Keratinocyte (primary cell): ENCODE measurements around the gene TNIK. TPM values are rescaled to one million over a fixed set of nuclear protein-coding genes. Genes with fewer than 3 reads are reported as not detected.

ENCODE experiments used
- DNase-seq: peaks from one replicate; pipeline ENCODE4 v3.0.0-alpha.2; 2011; ENCODE audit warnings: low read depth, missing footprints, low spot score
- FAIRE-seq: peaks from 2 replicates; lab custom pipeline; 2011; peaks lifted over from hg19 to GRCh38; lab: Jason Lieb, UNC
- H2AFZ ChIP-seq: 2 replicates; pipeline ENCODE4 v1.6.0; 2012; ENCODE audit warnings: low read length, control low read depth, inconsistent platforms; ENCODE audit not compliant: control insufficient read depth
- H3K27ac ChIP-seq: 2 replicates; pipeline ENCODE4 v1.5.1; 2011; ENCODE audit warnings: low read length; ENCODE audit not compliant: control insufficient read depth, insufficient read depth
- H3K27me3 ChIP-seq: 3 replicates; pipeline ENCODE4 v1.6.0; 2011; ENCODE audit warnings: low read length; ENCODE audit not compliant: control insufficient read depth, insufficient read depth; ENCODE audit errors: extremely low read depth
- H3K36me3 ChIP-seq, 2 experiments: 2 replicates in 1 of 2; 3 replicates in 1 of 2; pipeline ENCODE4 v1.5.1; 2011; ENCODE audit warnings: low read length in 2 of 2, mild to moderate bottlenecking in 1 of 2; ENCODE audit not compliant: control insufficient read depth in 2 of 2, insufficient read depth in 2 of 2; ENCODE audit errors: extremely low read depth in 1 of 2
- H3K4me1 ChIP-seq: 3 replicates; pipeline ENCODE4 v1.5.1; 2011; ENCODE audit warnings: low read length; ENCODE audit not compliant: control insufficient read depth, insufficient read depth; ENCODE audit errors: extremely low read depth
- H3K4me2 ChIP-seq: 3 replicates; pipeline ENCODE4 v1.6.0; 2011; ENCODE audit warnings: low read depth, low read length; ENCODE audit not compliant: control insufficient read depth, insufficient read depth; ENCODE audit errors: extremely low read depth
- H3K4me3 ChIP-seq, 3 experiments: fragments of 200-600 bp in 1 of 3; sonication (generic) in 1 of 3; 2 replicates in 2 of 3; 3 replicates in 1 of 3; pipeline ENCODE4 v1.5.1; 2011 to 2016; ENCODE audit warnings: low read length in 3 of 3, mild to moderate bottlenecking in 3 of 3, control low read depth in 2 of 3, inconsistent platforms in 1 of 3, low read depth in 1 of 3, mixed read lengths in 1 of 3, mixed run types in 1 of 3, moderate library complexity in 1 of 3; ENCODE audit not compliant: control insufficient read depth in 2 of 3, insufficient read depth in 2 of 3; ENCODE audit errors: extremely low read depth in 1 of 3
- H3K79me2 ChIP-seq: 2 replicates; pipeline ENCODE4 v1.6.0; 2012; ENCODE audit warnings: low read length; ENCODE audit not compliant: control insufficient read depth, insufficient read depth
- H3K9ac ChIP-seq: 3 replicates; pipeline ENCODE4 v1.6.0; 2011; ENCODE audit warnings: low read length; ENCODE audit not compliant: control insufficient read depth, insufficient read depth; ENCODE audit errors: extremely low read depth
- H3K9me1 ChIP-seq: 3 replicates; pipeline ENCODE4 v1.6.0; 2011; ENCODE audit warnings: low read length; ENCODE audit not compliant: control insufficient read depth, insufficient read depth; ENCODE audit errors: extremely low read depth
- H3K9me3 ChIP-seq: 2 replicates; pipeline ENCODE4 v1.5.1; 2012; ENCODE audit warnings: low read depth, low read length; ENCODE audit not compliant: control insufficient read depth
- H4K20me1 ChIP-seq: 3 replicates; pipeline ENCODE4 v1.6.0; 2011; ENCODE audit warnings: low read length; ENCODE audit not compliant: control insufficient read depth, insufficient read depth; ENCODE audit errors: extremely low read depth
- CTCF ChIP-seq, 3 experiments: IDR thresholded peaks in 1 of 3; conservative IDR thresholded peaks in 1 of 3; optimal IDR thresholded peaks in 1 of 3; 2 replicates in 2 of 3; 3 replicates in 1 of 3; pipeline versions ENCODE3 to v1.5.1; 2011; ENCODE audit warnings: low read length in 3 of 3, mild to moderate bottlenecking in 3 of 3, moderate library complexity in 2 of 3, control low read depth in 1 of 3, inconsistent platforms in 1 of 3; ENCODE audit not compliant: insufficient read depth in 2 of 3; ENCODE audit errors: extremely low read depth in 1 of 3
- EZH2 ChIP-seq: IDR thresholded peaks from one replicate; pipeline ENCODE4 v1.6.1; 2012; ENCODE audit warnings: inconsistent platforms, mild to moderate bottlenecking, low read length, moderate library complexity
- dilution Hi-C: fragments of 300-500 bp; cut with MboI; formaldehyde crosslinking; loops from one replicate; pipeline ENCODE4 v1.7.0; 2020; ENCODE audit warnings: low sequenced_read_pairs; ENCODE audit not compliant: extremely low pct_ligation_motif_present
- polyA plus RNA-seq, 5 experiments: library from polyadenylated mRNA; depleted of rRNA in 3 of 5; stranded (reverse) in 3 of 5; stranded (forward) in 1 of 5; unstranded in 1 of 5; fragments of >200 nt; gene quantifications; 1 replicate in 1 of 5; 2 replicates in 3 of 5; 3 replicates in 1 of 5; pipeline versions ENCODE4 v1.2.1 to v1.2.3, GENCODE V29; 2011 to 2012; ENCODE audit warnings: missing spikeins in 2 of 5, low read depth in 1 of 5, low replicate concordance in 1 of 5

TNIK gene
- polyA plus RNA-seq, 1 donor (not counting 4 experiments of a cell fraction or from before 2014, with no cell fraction given), result 4.4 TPM

- no peak overlapping the region for H3K27ac ChIP-seq
- no peaks in the 10 kb centered on the region for H4K20me1 ChIP-seq
- no peak for TF ChIP-seq CTCF (optimal IDR thresholded peaks at IDR 0.05 in 1 of 3, IDR thresholded peaks at IDR 0.05 in 1 of 3, conservative IDR thresholded peaks at IDR 0.05 in 1 of 3; ENCODE audit: extremely low read depth in 1 of 3, insufficient read depth in 2 of 3, low read length in 3 of 3)
- no peak for TF ChIP-seq EZH2
- no peaks in the 10 kb centered on the region for H3K27me3 ChIP-seq
- H3K9ac ChIP-seq, result no peak overlapping the region
- DNase-seq, result no peak
- H2AFZ ChIP-seq, result no peak overlapping the region
- no peak for FAIRE-seq
- H3K9me3 ChIP-seq, result no peaks in the 10 kb centered on the region
- no peaks in the 10 kb centered on the region for H3K9me1 ChIP-seq
- dilution Hi-C loops, result no loop called here
- no peaks in the 10 kb centered on the region for H3K4me1 ChIP-seq
- no peak overlapping the region for H3K4me2 ChIP-seq
- H3K4me3 ChIP-seq, result no peak overlapping the region
- H3K79me2 ChIP-seq, result no peaks in the 10 kb centered on the region
- peaks cover 0 to 1% of the 10 kb centered on the region in 2 experiments for H3K36me3 ChIP-seq
These were observed 162.3 kb downstream of the TNIK start for GRCh38 chr3:171297951-171298350.

DNA sequence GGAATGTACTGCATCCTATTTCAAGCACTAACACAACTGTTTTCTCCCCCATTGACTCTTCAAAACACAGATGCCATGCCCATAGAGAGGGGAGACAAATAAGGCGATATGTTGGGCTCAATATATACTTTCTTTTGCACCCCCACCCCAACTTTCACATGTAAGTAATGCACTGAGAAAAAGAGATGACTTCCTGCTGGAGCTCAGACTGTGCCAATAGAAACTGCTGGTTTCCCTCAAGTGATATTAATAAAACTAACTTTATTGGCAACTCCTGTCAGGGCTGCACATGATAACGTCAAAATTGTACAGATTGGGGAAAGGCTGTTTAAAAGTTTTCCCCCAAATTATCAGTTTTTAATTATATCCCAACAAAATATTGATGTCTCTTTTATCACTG lies 163.0 kb downstream of the TNIK start:
- no peak for FAIRE-seq

More for the DNA sequence above, 163.0 kb downstream of the TNIK start:
- H3K36me3 ChIP-seq, result peaks cover 0 to 1% of the 10 kb centered on the region in 2 experiments
- no peaks in the 10 kb centered on the region for H4K20me1 ChIP-seq
- no peaks in the 10 kb centered on the region for H3K9me1 ChIP-seq
- no peak for DNase-seq
- no peak overlapping the region for H3K4me2 ChIP-seq
- no peaks in the 10 kb centered on the region for H3K9me3 ChIP-seq
- H3K27me3 ChIP-seq, result no peaks in the 10 kb centered on the region
- H3K27ac ChIP-seq, result no peak overlapping the region
- H2AFZ ChIP-seq, result no peak overlapping the region
- H3K79me2 ChIP-seq, result no peaks in the 10 kb centered on the region
- no peak overlapping the region for H3K9ac ChIP-seq
- H3K4me3 ChIP-seq, result no peak overlapping the region
- H3K4me1 ChIP-seq, result no peaks in the 10 kb centered on the region
- dilution Hi-C loops, result no loop called here
- TF ChIP-seq EZH2 (no peak), CTCF (optimal IDR thresholded peaks at IDR 0.05 in 1 of 3, IDR thresholded peaks at IDR 0.05 in 1 of 3, conservative IDR thresholded peaks at IDR 0.05 in 1 of 3; ENCODE audit: extremely low read depth in 1 of 3, insufficient read depth in 2 of 3, low read length in 3 of 3) (no peak)
